ENCODE measurements around the gene NDUFS2. TPM values are rescaled to one million over a fixed set of nuclear protein-coding genes. Genes with fewer than 3 reads are reported as not detected.
"Not testable (repeated sequence)": the region's sequence is repeated elsewhere in the genome, so short reads cannot be mapped to it uniquely, and the experiment has no call there.

The NDUFS2 gene
- total and polyA plus RNA-seq, 2 of the 8 experiments (the other 6 are each of a cell fraction or from before 2014, with no cell fraction given): 95.1 to 113 TPM

DNA sequence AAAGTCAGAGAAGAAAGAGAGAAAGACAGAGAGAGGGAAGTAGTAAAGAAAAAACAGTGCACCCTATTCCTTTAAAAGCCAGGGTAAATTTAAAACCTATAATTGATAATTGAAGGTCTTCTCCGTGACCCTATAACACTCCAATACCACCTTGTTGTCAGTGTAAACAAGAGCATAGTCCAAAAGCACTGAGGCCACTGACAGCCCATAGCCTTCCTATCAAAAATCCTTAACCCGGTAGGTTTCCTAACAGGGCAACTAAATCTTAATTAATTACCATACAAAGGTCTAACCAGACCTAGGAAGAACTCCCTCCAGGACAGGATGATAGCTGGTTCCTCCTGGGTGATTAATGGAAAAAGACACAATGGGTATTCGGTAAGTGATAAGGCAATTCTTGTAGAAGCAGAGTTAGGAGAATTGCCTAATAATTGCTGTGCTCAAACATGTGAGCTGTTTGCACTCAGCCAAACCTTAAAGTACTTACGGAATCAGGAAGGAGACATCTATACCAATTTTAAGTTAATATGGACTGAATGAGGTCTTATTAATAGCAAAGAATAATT, 53.9 kb downstream of the NDUFS2 start:
- POLR2A ChIA-PET (ENCODE audit: partially characterized antibody): not testable (repeated sequence)

DNA sequence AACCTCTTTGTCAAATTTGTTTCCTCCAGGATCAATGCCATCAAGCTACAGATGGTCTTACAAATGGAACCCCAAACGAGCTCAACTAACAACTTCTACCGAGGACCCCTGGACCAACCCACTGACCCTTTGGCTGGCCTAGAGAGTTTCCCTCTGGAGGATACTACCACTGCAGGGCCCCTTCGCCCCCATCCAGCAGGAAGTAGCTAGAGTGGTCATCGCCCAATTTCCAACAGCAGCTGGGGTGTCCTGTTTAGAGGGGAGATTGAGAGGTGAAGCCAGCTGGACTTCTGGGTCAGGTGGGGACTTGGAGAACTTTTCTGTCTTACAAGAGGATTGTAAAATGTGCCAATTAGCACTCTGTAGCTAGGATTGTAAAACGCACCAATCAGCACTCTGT, 54.9 kb downstream of the NDUFS2 start:
- not testable (repeated sequence) for H3K27ac ChIP-seq (ENCODE audit: low read depth, low read length); H3K9ac ChIP-seq (replicated peaks in 1 of 4; ENCODE audit: extremely low read depth in 1 of 4, low read depth in 3 of 4, low read length in 3 of 4); DNase-seq (ENCODE audit: low read depth in 1 of 2, low spot score in 2 of 2); H2BK120ac ChIP-seq (replicated peaks; ENCODE audit: low read depth, low read length); H2BK20ac ChIP-seq (ENCODE audit: low read length); H2AK5ac ChIP-seq (ENCODE audit: low read depth, low read length); H3K56ac ChIP-seq (replicated peaks; ENCODE audit: insufficient read length, low read depth, low read length); H3K4me1 ChIP-seq (replicated peaks in 1 of 4; ENCODE audit: control insufficient read depth in 3 of 4, insufficient read depth in 4 of 4, low read length in 3 of 4); H2BK12ac ChIP-seq (ENCODE audit: low read depth, low read length); H2AFZ ChIP-seq (ENCODE audit: low read length); H3K79me1 ChIP-seq (ENCODE audit: low read depth, low read length); H3K23me2 ChIP-seq (ENCODE audit: low read depth, low read length); H3K4me3 ChIP-seq (ENCODE audit: extremely low read depth in 1 of 4, insufficient read depth in 2 of 4, low read depth in 3 of 4, low read length in 4 of 4); H3K79me2 ChIP-seq (ENCODE audit: control insufficient read depth in 1 of 2, insufficient read depth in 2 of 2, low read length in 2 of 2); H3K14ac ChIP-seq (ENCODE audit: insufficient read length); H3K18ac ChIP-seq (ENCODE audit: extremely low read depth, low read length); H4K91ac ChIP-seq (replicated peaks; ENCODE audit: insufficient read length, low read length); H4K20me1 ChIP-seq (replicated peaks in 1 of 2; ENCODE audit: control insufficient read depth in 1 of 2, insufficient read depth in 2 of 2, low read length in 2 of 2); H2BK5ac ChIP-seq (ENCODE audit: low read depth, low read length); H2BK15ac ChIP-seq (ENCODE audit: low read length); H4K8ac ChIP-seq (ENCODE audit: extremely low read depth, insufficient read depth, low read length); H3K36me3 ChIP-seq (ENCODE audit: control insufficient read depth in 2 of 4, insufficient read depth in 4 of 4, low read length in 3 of 4); FAIRE-seq; H3K4ac ChIP-seq (replicated peaks; ENCODE audit: insufficient read length, low read depth, low read length); H3K4me2 ChIP-seq (ENCODE audit: insufficient read depth in 1 of 2, low read depth in 2 of 2, low read length in 2 of 2); H3K23ac ChIP-seq (ENCODE audit: insufficient read length); H4K5ac ChIP-seq (ENCODE audit: insufficient read length, low read depth, low read length)
- WGBS, 2 experiments (ENCODE audit: extremely low coverage in 1 of 2, insufficient coverage in 1 of 2, insufficient read length in 1 of 2, insufficient replicate concordance in 2 of 2, low coverage in 1 of 2, low lambda C conversion rate in 2 of 2, missing lambda C conversion rate in 1 of 2): 91% methylated on average over 5 of the region's 5 CpGs; no CpG with 5 or more reads in 1 of the 2 experiments
- CTCF ChIA-PET (ENCODE audit: partially characterized antibody): interaction anchor here (1.6 to 5.8 kb wide), 6 partner anchors 10 to 49 kb away, joined by 3 to 67 read pairs (median 9); partner anchors contain the start of gene TOMM40L
- POLR2A ChIA-PET (ENCODE audit: partially characterized antibody): interaction anchor here (0.7 to 1.7 kb wide), 2 partner anchors 9 to 19 kb away, joined by 4 to 5 read pairs; partner anchors contain the start of gene NR1I3
- peaks cover 7 to 25% (median 22%) of the 10 kb centered on the region in 4 experiments for H3K27me3 ChIP-seq (replicated peaks in 1 of 4; ENCODE audit: control insufficient read depth in 3 of 4, extremely low read depth in 1 of 4, insufficient read depth in 3 of 4, low read length in 3 of 4)
- peaks cover 11 to 12% of the 10 kb centered on the region in 2 experiments for H3K9me3 ChIP-seq (ENCODE audit: insufficient read depth in 2 of 2, low read depth in 1 of 2, low read length in 1 of 2)

More for the DNA sequence above, 53.9 kb downstream of the NDUFS2 start:
- not testable (repeated sequence) for H4K20me1 ChIP-seq (replicated peaks in 1 of 2; ENCODE audit: control insufficient read depth in 1 of 2, insufficient read depth in 2 of 2, low read length in 2 of 2); H4K8ac ChIP-seq (ENCODE audit: extremely low read depth, insufficient read depth, low read length); H3K18ac ChIP-seq (ENCODE audit: extremely low read depth, low read length); H2AFZ ChIP-seq (ENCODE audit: low read length); H3K4me1 ChIP-seq (replicated peaks in 1 of 4; ENCODE audit: control insufficient read depth in 3 of 4, insufficient read depth in 4 of 4, low read length in 3 of 4); FAIRE-seq; H3K36me3 ChIP-seq (ENCODE audit: control insufficient read depth in 2 of 4, insufficient read depth in 4 of 4, low read length in 3 of 4); H3K27ac ChIP-seq (ENCODE audit: low read depth, low read length); H2BK5ac ChIP-seq (ENCODE audit: low read depth, low read length); H4K5ac ChIP-seq (ENCODE audit: insufficient read length, low read depth, low read length); H2AK5ac ChIP-seq (ENCODE audit: low read depth, low read length); H2BK120ac ChIP-seq (replicated peaks; ENCODE audit: low read depth, low read length); H3K23me2 ChIP-seq (ENCODE audit: low read depth, low read length); H3K9ac ChIP-seq (replicated peaks in 1 of 4; ENCODE audit: extremely low read depth in 1 of 4, low read depth in 3 of 4, low read length in 3 of 4); H3K14ac ChIP-seq (ENCODE audit: insufficient read length); H4K91ac ChIP-seq (replicated peaks; ENCODE audit: insufficient read length, low read length); H3K79me1 ChIP-seq (ENCODE audit: low read depth, low read length); H3K23ac ChIP-seq (ENCODE audit: insufficient read length); DNase-seq (ENCODE audit: low read depth in 1 of 2, low spot score in 2 of 2); H2BK12ac ChIP-seq (ENCODE audit: low read depth, low read length); H3K56ac ChIP-seq (replicated peaks; ENCODE audit: insufficient read length, low read depth, low read length); H3K4me3 ChIP-seq (ENCODE audit: extremely low read depth in 1 of 4, insufficient read depth in 2 of 4, low read depth in 3 of 4, low read length in 4 of 4); H3K4me2 ChIP-seq (ENCODE audit: insufficient read depth in 1 of 2, low read depth in 2 of 2, low read length in 2 of 2); H2BK20ac ChIP-seq (ENCODE audit: low read length); H2BK15ac ChIP-seq (ENCODE audit: low read length); H3K4ac ChIP-seq (replicated peaks; ENCODE audit: insufficient read length, low read depth, low read length); H3K79me2 ChIP-seq (ENCODE audit: control insufficient read depth in 1 of 2, insufficient read depth in 2 of 2, low read length in 2 of 2)
- 86% methylated on average over 4 of the region's 4 CpGs; no CpG with 5 or more reads in 1 of the 2 experiments for WGBS, 2 experiments (ENCODE audit: extremely low coverage in 1 of 2, insufficient coverage in 1 of 2, insufficient read length in 1 of 2, insufficient replicate concordance in 2 of 2, low coverage in 1 of 2, low lambda C conversion rate in 2 of 2, missing lambda C conversion rate in 1 of 2)
- Histone ChIP-seq H3K27me3 (replicated peaks in 1 of 4; ENCODE audit: control insufficient read depth in 3 of 4, extremely low read depth in 1 of 4, insufficient read depth in 3 of 4, low read length in 3 of 4) (peaks cover 7 to 25% (median 22%) of the 10 kb centered on the region in 4 experiments), H3K9me3 (ENCODE audit: insufficient read depth in 2 of 2, low read depth in 1 of 2, low read length in 1 of 2) (peaks cover 11 to 12% of the 10 kb centered on the region in 2 experiments)
- CTCF ChIA-PET (ENCODE audit: partially characterized antibody): interaction anchor here (5.0 kb wide), 1 partner anchor 36 kb away, joined by 28 read pairs; no protein-coding TSS in a partner anchor

Data from H1 (cell line).